ENCODE data around the gene NPL. TPM values are rescaled to one million over a fixed set of nuclear protein-coding genes. Genes with fewer than 3 reads are reported as not detected.
A peak's percentile ranks its signal among the peaks of the same experiment; 100 is the strongest.

Gene NPL
- total and polyA plus RNA-seq, 2 of the 13 experiments (the other 11 are each of a cell fraction or from before 2014, with no cell fraction given), result 0.03 to 0.04 TPM

DNA sequence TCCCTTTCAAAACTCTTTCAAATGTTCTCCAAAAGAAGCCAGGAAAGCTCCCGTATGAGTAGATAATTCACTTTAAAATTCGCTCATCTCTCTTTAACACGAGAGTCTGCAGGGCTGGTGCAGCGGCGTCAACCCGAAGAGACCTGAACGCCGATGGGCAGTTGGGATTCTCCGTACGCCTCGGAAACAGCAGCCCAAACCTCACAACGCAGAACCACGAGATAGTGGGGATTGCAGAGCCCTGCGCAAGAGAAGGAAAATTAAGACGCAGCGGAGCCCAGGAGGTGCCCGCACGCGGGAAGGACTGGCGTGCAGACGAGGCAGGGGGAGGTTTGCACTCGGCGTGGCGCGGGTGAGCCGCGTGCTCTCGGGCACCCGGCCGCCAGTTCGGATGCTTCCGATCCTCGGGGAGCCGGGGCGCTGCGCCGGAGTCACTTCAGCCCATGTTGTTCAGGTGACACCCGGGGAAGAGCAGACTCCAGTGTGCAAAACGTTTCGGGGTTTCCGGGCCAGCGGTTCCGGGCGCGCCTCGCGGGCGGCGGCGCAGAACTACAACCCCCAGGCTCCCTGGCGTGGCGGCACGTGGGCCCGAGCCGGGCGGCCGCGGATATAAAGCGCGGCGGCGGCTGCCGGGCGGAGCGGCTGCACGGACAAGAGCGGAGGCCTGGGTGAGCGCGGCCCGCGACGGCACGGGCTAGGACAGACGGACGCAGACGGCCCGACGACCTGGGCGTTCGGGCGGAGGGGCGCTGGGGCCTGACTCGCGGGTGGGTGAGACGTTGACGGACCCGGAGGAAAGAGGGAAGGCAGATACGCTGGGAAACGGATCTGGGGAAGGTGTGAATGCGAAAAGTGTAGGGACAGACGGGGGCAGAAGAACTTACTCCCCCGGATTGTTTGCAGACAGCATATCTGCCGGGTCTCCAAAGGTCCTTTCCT lies at the start of gene NPL (continued):
- peak; percentile 11; the same call in 1 of the 2 replicates for TF ChIP-seq TFDP1 (CRISPR knock-in tag; IDR thresholded peaks at IDR 0.05; ENCODE audit: borderline replicate concordance)
- TF ChIP-seq, protein P1, sequence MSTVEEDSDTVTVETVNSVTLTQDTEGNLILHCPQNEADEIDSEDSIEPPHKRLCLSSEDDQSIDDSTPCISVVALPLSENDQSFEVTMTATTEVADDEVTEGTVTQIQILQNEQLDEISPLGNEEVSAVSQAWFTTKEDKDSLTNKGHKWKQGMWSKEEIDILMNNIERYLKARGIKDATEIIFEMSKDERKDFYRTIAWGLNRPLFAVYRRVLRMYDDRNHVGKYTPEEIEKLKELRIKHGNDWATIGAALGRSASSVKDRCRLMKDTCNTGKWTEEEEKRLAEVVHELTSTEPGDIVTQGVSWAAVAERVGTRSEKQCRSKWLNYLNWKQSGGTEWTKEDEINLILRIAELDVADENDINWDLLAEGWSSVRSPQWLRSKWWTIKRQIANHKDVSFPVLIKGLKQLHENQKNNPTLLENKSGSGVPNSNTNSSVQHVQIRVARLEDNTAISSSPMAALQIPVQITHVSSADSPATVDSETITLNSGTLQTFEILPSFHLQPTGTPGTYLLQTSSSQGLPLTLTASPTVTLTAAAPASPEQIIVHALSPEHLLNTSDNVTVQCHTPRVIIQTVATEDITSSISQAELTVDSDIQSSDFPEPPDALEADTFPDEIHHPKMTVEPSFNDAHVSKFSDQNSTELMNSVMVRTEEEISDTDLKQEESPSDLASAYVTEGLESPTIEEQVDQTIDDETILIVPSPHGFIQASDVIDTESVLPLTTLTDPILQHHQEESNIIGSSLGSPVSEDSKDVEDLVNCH (CRISPR knock-in tag; IDR thresholded peaks at IDR 0.05), result no peak
- peak; percentile 98; the same call in 1 of the 2 replicates for TF ChIP-seq MTF2 (CRISPR knock-in tag; IDR thresholded peaks at IDR 0.05; ENCODE audit: borderline replicate concordance)
- TF ChIP-seq KDM4B (CRISPR knock-in tag; IDR thresholded peaks at IDR 0.05), result no peak
- peak; percentile 77 for TF ChIP-seq ZNF501 (CRISPR knock-in tag; IDR thresholded peaks at IDR 0.05)
- peak; percentile 82; the same call in 1 of the 2 replicates for TF ChIP-seq ZNF563 (CRISPR knock-in tag; IDR thresholded peaks at IDR 0.05)
- TF ChIP-seq SPEN (CRISPR knock-in tag; IDR thresholded peaks at IDR 0.05; ENCODE audit: low read depth), result peak; percentile 55; the same call in 1 of the 2 replicates
- peak; percentile 70; the same call in 1 of the 2 replicates for TF ChIP-seq ZNF766 (CRISPR knock-in tag; IDR thresholded peaks at IDR 0.05; ENCODE audit: borderline replicate concordance)
- TF ChIP-seq ATF7-NPFF (CRISPR knock-in tag; IDR thresholded peaks at IDR 0.05; ENCODE audit: low read depth), result peak; percentile 45; the same call in 1 of the 2 replicates
- TF ChIP-seq GLI4 (CRISPR knock-in tag; IDR thresholded peaks at IDR 0.05; ENCODE audit: borderline replicate concordance), result peak; percentile 75; the same call in 1 of the 2 replicates
- no peak for TF ChIP-seq ZNF101 (CRISPR knock-in tag; IDR thresholded peaks at IDR 0.05; ENCODE audit: borderline replicate concordance, low read depth)
- peak; percentile 75; the same call in 1 of the 2 replicates for TF ChIP-seq NFKB2 (CRISPR knock-in tag; IDR thresholded peaks at IDR 0.05; ENCODE audit: borderline replicate concordance)
- no peak for TF ChIP-seq RFX3 (CRISPR knock-in tag; IDR thresholded peaks at IDR 0.05)
- TF ChIP-seq, protein P2, sequence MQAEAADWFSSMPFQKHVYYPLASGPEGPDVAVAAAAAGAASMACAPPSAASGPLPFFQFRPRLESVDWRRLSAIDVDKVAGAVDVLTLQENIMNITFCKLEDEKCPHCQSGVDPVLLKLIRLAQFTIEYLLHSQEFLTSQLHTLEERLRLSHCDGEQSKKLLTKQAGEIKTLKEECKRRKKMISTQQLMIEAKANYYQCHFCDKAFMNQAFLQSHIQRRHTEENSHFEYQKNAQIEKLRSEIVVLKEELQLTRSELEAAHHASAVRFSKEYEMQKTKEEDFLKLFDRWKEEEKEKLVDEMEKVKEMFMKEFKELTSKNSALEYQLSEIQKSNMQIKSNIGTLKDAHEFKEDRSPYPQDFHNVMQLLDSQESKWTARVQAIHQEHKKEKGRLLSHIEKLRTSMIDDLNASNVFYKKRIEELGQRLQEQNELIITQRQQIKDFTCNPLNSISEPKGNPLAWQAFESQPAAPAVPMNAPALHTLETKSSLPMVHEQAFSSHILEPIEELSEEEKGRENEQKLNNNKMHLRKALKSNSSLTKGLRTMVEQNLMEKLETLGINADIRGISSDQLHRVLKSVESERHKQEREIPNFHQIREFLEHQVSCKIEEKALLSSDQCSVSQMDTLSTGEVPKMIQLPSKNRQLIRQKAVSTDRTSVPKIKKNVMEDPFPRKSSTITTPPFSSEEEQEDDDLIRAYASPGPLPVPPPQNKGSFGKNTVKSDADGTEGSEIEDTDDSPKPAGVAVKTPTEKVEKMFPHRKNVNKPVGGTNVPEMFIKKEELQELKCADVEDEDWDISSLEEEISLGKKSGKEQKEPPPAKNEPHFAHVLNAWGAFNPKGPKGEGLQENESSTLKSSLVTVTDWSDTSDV (CRISPR knock-in tag; IDR thresholded peaks at IDR 0.05), result no peak
- peak; percentile 50; the same call in 1 of the 2 replicates for TF ChIP-seq ZFP82 (CRISPR knock-in tag; IDR thresholded peaks at IDR 0.05; ENCODE audit: borderline replicate concordance)
- TF ChIP-seq WIZ (CRISPR knock-in tag; IDR thresholded peaks at IDR 0.05), result no peak
- no peak for TF ChIP-seq POGZ (CRISPR knock-in tag; IDR thresholded peaks at IDR 0.05)
- peak; percentile 65; the same call in 1 of the 2 replicates for TF ChIP-seq HES4 (CRISPR knock-in tag; IDR thresholded peaks at IDR 0.05; ENCODE audit: borderline replicate concordance)
- peak; percentile 72 for TF ChIP-seq IKZF4 (CRISPR knock-in tag; IDR thresholded peaks at IDR 0.05; ENCODE audit: borderline replicate concordance, low read depth, not compliant biosample characterization)

Measured in HepG2 (cell line).